K562 (cell line): ENCODE results near the gene FNBP1. TPM values are rescaled to one million over a fixed set of nuclear protein-coding genes. Genes with fewer than 3 reads are reported as not detected.

Experiments used
- ATAC-seq: fragments of 200-7000 bp; cut with Tn5 transposase; 3 replicates; pipeline ENCODE4 v1.9.1; 2020; ENCODE audit warnings: moderate library complexity
- BruUV-seq: library from RNA; stranded (reverse); fragments of 400-500 nt; replicated peaks from 2 replicates; lab custom pipeline; 2021; lab: Mats Ljungman, UMichigan
- CTCF ChIA-PET: fragments of 300-600 bp; formaldehyde crosslinking; extraction: SDS; loops from one replicate; lab custom pipeline; 2021; ENCODE audit warnings: low intra/inter-chr PET ratio; lab: Yijun Ruan, JAX
- POLR2A ChIA-PET: fragments of 300-600, 350-650 bp; sonication (Branson Sonifier 250); formaldehyde crosslinking; extraction: SDS; loops from one replicate; lab custom pipeline; 2021; ENCODE audit warnings: antibody characterized with exemption, inconsistent platforms; lab: Yijun Ruan, JAX
- DNase-seq, 4 experiments: peaks; one replicate each; pipeline versions ENCODE4 v3.0.0 to v3.0.0-alpha.2; 2011 to 2018; ENCODE audit warnings: low spot score in 3 of 4, mixed read lengths in 3 of 4; ENCODE audit errors: extremely low read depth in 1 of 4
- FAIRE-seq: peaks from 2 replicates; lab custom pipeline; 2011; peaks lifted over from hg19 to GRCh38; lab: Jason Lieb, UNC
- H2AFZ ChIP-seq: 2 replicates; pipeline ENCODE4 v1.6.0; 2011; ENCODE audit warnings: low read depth, low read length, control low read depth, inconsistent platforms
- H3K27ac ChIP-seq: fragments of 200-600 bp; 3 replicates; pipeline ENCODE4 v1.8.0; 2011; ENCODE audit warnings: low read depth, mild to moderate bottlenecking, control low read depth, inconsistent platforms, low read length, moderate library complexity, mixed read lengths; ENCODE audit errors: extremely low read depth
- H3K27me3 ChIP-seq, 2 experiments: fragments of 300-600 bp in 1 of 2; 2 replicates in 1 of 2; 3 replicates in 1 of 2; pipeline versions ENCODE4 v1.6.0 to v1.8.0; 2011; ENCODE audit warnings: inconsistent platforms in 2 of 2, low read length in 2 of 2, mild to moderate bottlenecking in 1 of 2, mixed read lengths in 1 of 2, moderate library complexity in 1 of 2; ENCODE audit not compliant: control insufficient read depth in 2 of 2, insufficient read depth in 2 of 2
- H3K36me3 ChIP-seq: fragments of 300-600 bp; 3 replicates; pipeline ENCODE4 v1.8.0; 2011; ENCODE audit warnings: mild to moderate bottlenecking, low read length, inconsistent platforms; ENCODE audit not compliant: control insufficient read depth, insufficient read depth
- H3K4me1 ChIP-seq, 2 experiments: fragments of 200-600 bp in 1 of 2; replicated peaks in 1 of 2; 2 replicates in 1 of 2; 3 replicates in 1 of 2; pipeline versions ENCODE4 v1.5.1 to v1.8.0; 2011; ENCODE audit warnings: inconsistent platforms in 2 of 2, low read length in 2 of 2, mild to moderate bottlenecking in 1 of 2, mixed read lengths in 1 of 2, moderate library complexity in 1 of 2; ENCODE audit not compliant: control insufficient read depth in 2 of 2, insufficient read depth in 2 of 2
- H3K4me2 ChIP-seq: 2 replicates; pipeline ENCODE4 v1.6.1; 2011; ENCODE audit warnings: low read length, control low read depth, inconsistent platforms, mixed read lengths; ENCODE audit not compliant: insufficient read depth
- H3K4me3 ChIP-seq: fragments of 200-600 bp; sonication (generic), shearing (Covaris generic); 2 replicates; pipeline ENCODE4 v1.5.1; 2016; ENCODE audit warnings: control low read depth, inconsistent platforms
- H3K79me2 ChIP-seq: fragments of 200-600 bp; 3 replicates; pipeline ENCODE4 v1.8.0; 2011; ENCODE audit warnings: low read length, inconsistent platforms; ENCODE audit not compliant: control insufficient read depth, insufficient read depth
- H3K9ac ChIP-seq, 2 experiments: 2 replicates each; pipeline versions ENCODE4 v1.6.0 to v1.6.1; 2011; ENCODE audit warnings: low read depth in 2 of 2, low read length in 2 of 2, control low read depth in 1 of 2, inconsistent platforms in 1 of 2, mild to moderate bottlenecking in 1 of 2, mixed read lengths in 1 of 2; ENCODE audit not compliant: insufficient read depth in 1 of 2
- H3K9me1 ChIP-seq: one replicate; pipeline ENCODE4 v1.6.0; 2011; ENCODE audit warnings: inconsistent platforms, mild to moderate bottlenecking, low read length, moderate library complexity; ENCODE audit not compliant: control insufficient read depth, insufficient read depth
- H3K9me3 ChIP-seq: replicated peaks from 2 replicates; pipeline ENCODE4 v1.5.1; 2011; ENCODE audit warnings: low read depth, low read length, inconsistent platforms; ENCODE audit not compliant: control insufficient read depth, insufficient read depth
- H4K20me1 ChIP-seq: replicated peaks from 2 replicates; pipeline ENCODE4 v1.6.1; 2011; ENCODE audit warnings: low read length, inconsistent platforms, mixed read lengths; ENCODE audit not compliant: control insufficient read depth, insufficient read depth
- ARHGAP35 ChIP-seq: fragments of 450-650 bp; IDR thresholded peaks from 2 replicates; pipeline ENCODE4 v1.6.1; 2018; ENCODE audit not compliant: partially characterized antibody
- CEBPG ChIP-seq, 3 experiments: fragments of 200-800 bp in 1 of 3; sonication (Bioruptor generic) in 1 of 3; sonication (generic) in 1 of 3; formaldehyde crosslinking in 1 of 3; IDR thresholded peaks in 2 of 3; conservative IDR thresholded peaks in 1 of 3; 2 replicates each; pipeline versions ENCODE4 v1.6.1 to v1.8.0; 2016 to 2022; ENCODE audit warnings: missing compliant biosample characterization in 2 of 3, missing genetic modification characterization in 2 of 3, mild to moderate bottlenecking in 1 of 3, missing genetic modification reagents in 1 of 3
- CXXC5 ChIP-seq: fragments of 250-450 bp; sonication (Bioruptor Pico); IDR thresholded peaks from 2 replicates; pipeline ENCODE4 v1.8.0; 2022; ENCODE audit warnings: inconsistent platforms, mild to moderate bottlenecking, moderate library complexity
- E2F8 ChIP-seq: fragments of 450-650 bp; IDR thresholded peaks from 2 replicates; pipeline ENCODE4 v1.7.1; 2018; ENCODE audit warnings: mild to moderate bottlenecking, low read depth; ENCODE audit not compliant: partially characterized antibody
- IFI16 ChIP-seq: fragments of 250-450 bp; sonication (Bioruptor Pico); IDR thresholded peaks from 2 replicates; pipeline ENCODE4 v2.1.2; 2022; ENCODE audit warnings: mild to moderate bottlenecking, inconsistent platforms
- ILF3 ChIP-seq: fragments of 450-650 bp; IDR thresholded peaks from 2 replicates; pipeline ENCODE4 v1.6.1; 2018; ENCODE audit warnings: antibody characterized with exemption, mild to moderate bottlenecking, moderate library complexity, borderline replicate concordance
- LARP7 ChIP-seq: fragments of 450-650 bp; IDR thresholded peaks from 2 replicates; pipeline ENCODE4 v1.6.1; 2016
- MIER1 ChIP-seq: fragments of 450-650 bp; IDR thresholded peaks from 2 replicates; pipeline ENCODE4 v1.6.1; 2016; ENCODE audit warnings: antibody characterized with exemption, mild to moderate bottlenecking, low read depth
- MLX ChIP-seq, 2 experiments: fragments of 450-650 bp in 1 of 2; sonication (generic) in 1 of 2; formaldehyde crosslinking; conservative IDR thresholded peaks; 2 replicates each; pipeline versions ENCODE4 v1.4.0 to v1.8.1; 2020 to 2022; ENCODE audit warnings: mild to moderate bottlenecking in 1 of 2, missing genetic modification reagents in 1 of 2
- NCOA4 ChIP-seq: fragments of 450-650 bp; IDR thresholded peaks from 2 replicates; pipeline ENCODE4 v1.6.1; 2018; ENCODE audit warnings: mild to moderate bottlenecking; ENCODE audit not compliant: partially characterized antibody
- RBFOX2 ChIP-seq: fragments of 200-400 bp; formaldehyde crosslinking; IDR thresholded peaks from 2 replicates; pipeline ENCODE4 v1.6.1; 2017; ENCODE audit warnings: low read depth, mild to moderate bottlenecking, low read length, moderate library complexity
- TRIM28 ChIP-seq: fragments of 450-650 bp; IDR thresholded peaks from 2 replicates; pipeline ENCODE4 v1.6.1; 2017
- ZKSCAN1 ChIP-seq: fragments of 150-350 bp; IDR thresholded peaks from 2 replicates; pipeline ENCODE4 v1.6.1; 2016; ENCODE audit warnings: low read depth, low read length
- ZNF764 ChIP-seq: fragments of 250-450 bp; sonication (Bioruptor Pico); IDR thresholded peaks from 2 replicates; pipeline ENCODE4 v1.4.0; 2020; ENCODE audit warnings: low read depth, mild to moderate bottlenecking, moderate library complexity
- WGBS: fragments of 100-300 bp; shearing (Covaris generic); methylation state at CpG from one replicate; pipeline ENCODE4 v1.1.6; 2016; ENCODE audit warnings: low coverage, mixed read lengths; ENCODE audit not compliant: insufficient coverage; ENCODE audit errors: missing lambda C conversion rate; 5-methylcytosine and 5-hydroxymethylcytosine counted together
- in situ Hi-C: fragments of 300-500 bp; cut with MboI; formaldehyde crosslinking; loops from 4 replicates; pipeline ENCODE4 v1.15.0; 2018; ENCODE audit warnings: inconsistent platforms, mixed read lengths
- intact Hi-C: fragments of 100-400 bp; cut with micrococcal nuclease; formaldehyde crosslinking; loops from 2 replicates; pipeline ENCODE4 v1.14.2; 2022
- polyA plus RNA-seq, 8 experiments: library from polyadenylated mRNA; depleted of rRNA in 4 of 8; stranded (reverse) in 5 of 8; unstranded in 3 of 8; fragments of >200 nt; fragmentation: Nextera tagmentation in 2 of 8; fragmentation: Illumina TruSeq in 1 of 8; extraction: Ambion mirVana in 2 of 8; extraction: Trizol in 1 of 8; gene quantifications; 2 replicates each; pipeline versions ENCODE4 v1.2.1 to v1.2.3, GENCODE V29; 2011 to 2014; ENCODE audit warnings: inconsistent platforms in 1 of 8, missing spikeins in 1 of 8
- total RNA-seq, 7 experiments: library from RNA; depleted of rRNA in 6 of 7; stranded (reverse); fragments of >200 nt in 6 of 7; fragmentation: Illumina TruSeq in 2 of 7; extraction: Trizol in 2 of 7; gene quantifications; 2 replicates each; pipeline versions ENCODE4 v1.2.1 to v1.2.3, GENCODE V29; 2011 to 2021; ENCODE audit warnings: low replicate concordance in 1 of 7
- TF ChIP-seq, protein P1 (sequence below): fragments of 250-450 bp; sonication (Bioruptor Pico); IDR thresholded peaks from 2 replicates; pipeline ENCODE4 v1.5.0; 2022; ENCODE audit warnings: mild to moderate bottlenecking

FNBP1 gene
- total and polyA plus RNA-seq, 9 of the 15 experiments (the other 6 are each of a cell fraction or from before 2014, with no cell fraction given) = 1.8 to 14.9 (median 7.6) TPM

- in situ Hi-C loops = no loop called here
- Histone ChIP-seq H3K9me3 (no peaks in the 10 kb centered on the region), H3K4me1 (peaks cover 4 to 31% of the 10 kb centered on the region in 2 experiments; a peak in 4 of 5 replicates), H3K4me2 (no peak overlapping the region), H3K9ac (no peak overlapping the region), H3K27ac (no peak overlapping the region), H3K36me3 (no peaks in the 10 kb centered on the region), H3K79me2 (no peaks in the 10 kb centered on the region), H3K27me3 (no peaks in the 10 kb centered on the region), H4K20me1 (no peaks in the 10 kb centered on the region), H2AFZ (peak overlapping the region; percentile 67; the same call in 1 of the 2 replicates), H3K9me1 (no peaks in the 10 kb centered on the region), H3K4me3 (no peak overlapping the region)
- no peak for FAIRE-seq
- ATAC-seq = no peak; the same call in 2 of the 3 replicates
- ChIA-PET CTCF (no interaction called here), POLR2A (interaction anchor here (0.5 to 2.2 kb wide), 9 partner anchors 11 to 278 kb away, joined by 3 to 6 read pairs (median 3); no protein-coding TSS in a partner anchor)
- DNase-seq = no peak
- no TSS peak for BruUV-seq
- 54% methylated on average over 8 of the region's 8 CpGs for WGBS
- intact Hi-C loops = no loop called here
- TF ChIP-seq LARP7 = no peak
- no peak for TF ChIP-seq TRIM28
- no peak for TF ChIP-seq IFI16
- TF ChIP-seq ZNF764 = no peak
- TF ChIP-seq ILF3 = no peak
- no peak for TF ChIP-seq ARHGAP35
- no peak for TF ChIP-seq NCOA4
- no peak for TF ChIP-seq ZKSCAN1
- TF ChIP-seq MIER1 = no peak
- no peak for TF ChIP-seq RBFOX2
- TF ChIP-seq, protein P1, sequence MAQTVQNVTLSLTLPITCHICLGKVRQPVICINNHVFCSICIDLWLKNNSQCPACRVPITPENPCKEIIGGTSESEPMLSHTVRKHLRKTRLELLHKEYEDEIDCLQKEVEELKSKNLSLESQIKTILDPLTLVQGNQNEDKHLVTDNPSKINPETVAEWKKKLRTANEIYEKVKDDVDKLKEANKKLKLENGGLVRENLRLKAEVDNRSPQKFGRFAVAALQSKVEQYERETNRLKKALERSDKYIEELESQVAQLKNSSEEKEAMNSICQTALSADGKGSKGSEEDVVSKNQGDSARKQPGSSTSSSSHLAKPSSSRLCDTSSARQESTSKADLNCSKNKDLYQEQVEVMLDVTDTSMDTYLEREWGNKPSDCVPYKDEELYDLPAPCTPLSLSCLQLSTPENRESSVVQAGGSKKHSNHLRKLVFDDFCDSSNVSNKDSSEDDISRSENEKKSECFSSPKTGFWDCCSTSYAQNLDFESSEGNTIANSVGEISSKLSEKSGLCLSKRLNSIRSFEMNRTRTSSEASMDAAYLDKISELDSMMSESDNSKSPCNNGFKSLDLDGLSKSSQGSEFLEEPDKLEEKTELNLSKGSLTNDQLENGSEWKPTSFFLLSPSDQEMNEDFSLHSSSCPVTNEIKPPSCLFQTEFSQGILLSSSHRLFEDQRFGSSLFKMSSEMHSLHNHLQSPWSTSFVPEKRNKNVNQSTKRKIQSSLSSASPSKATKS = no peak
- TF ChIP-seq CXXC5 (CRISPR knock-in tag) = no peak
- TF ChIP-seq CEBPG (CRISPR knock-in tag; IDR thresholded peaks at IDR 0.05) = no peak
- no peak for TF ChIP-seq CEBPG (tag; conservative IDR thresholded peaks at IDR 0.05 in 1 of 2, IDR thresholded peaks at IDR 0.05 in 1 of 2)
- no peak for TF ChIP-seq E2F8
- TF ChIP-seq MLX (CRISPR knock-in tag; conservative IDR thresholded peaks at IDR 0.05) = no peak
These were observed 109.6 kb downstream of the FNBP1 start for GRCh38 chr9:129933185-129934040.
